ENCODE data around the gene UBE3D. TPM values are rescaled to one million over a fixed set of nuclear protein-coding genes. Genes with fewer than 3 reads are reported as not detected.

Gene UBE3D
- total and polyA plus RNA-seq, 2 of the 8 experiments (the other 6 are each of a cell fraction or from before 2014, with no cell fraction given) = 5.7 to 16.3 TPM

GRCh38 chr6:83061190-83061589 lies 4.5 kb downstream of the UBE3D start (continued):
- TF ChIP-seq CHD7 (IDR thresholded peaks at IDR 0.05; ENCODE audit: insufficient replicate concordance, low read length) = no peak
- TF ChIP-seq MAFK (IDR thresholded peaks at IDR 0.05; ENCODE audit: low read depth, low read length) = no peak
- TF ChIP-seq RNF2 (IDR thresholded peaks at IDR 0.05; ENCODE audit: borderline replicate concordance, low read depth, low read length, missing control alignments, poor library complexity, severe bottlenecking) = no peak
- no peak for TF ChIP-seq CEBPB (IDR thresholded peaks at IDR 0.05; ENCODE audit: low read depth, low read length)
- TF ChIP-seq NANOG (IDR thresholded peaks at IDR 0.05; ENCODE audit: insufficient read depth, low read depth, low read length, poor library complexity, severe bottlenecking) = no peak
- no peak for TF ChIP-seq EP300 (IDR thresholded peaks at IDR 0.05; ENCODE audit: borderline replicate concordance in 1 of 2, low read depth in 2 of 2, low read length in 2 of 2)
- no peak for TF ChIP-seq CBX5 (IDR thresholded peaks at IDR 0.05; ENCODE audit: low read depth, low read length)
- no peak for TF ChIP-seq ZNF274 (IDR thresholded peaks at IDR 0.05; ENCODE audit: borderline replicate concordance, extremely low read depth, low read length)

Measured in H1 (cell line).